Transverse colon (tissue), 4 donors: ENCODE measurements around the gene GPR153. TPM values are rescaled to one million over a fixed set of nuclear protein-coding genes. Genes with fewer than 3 reads are reported as not detected.

Experiments used
- DNase-seq: peaks from one replicate; pipeline ENCODE4 v3.0.0-alpha.2; 2019
- H3K27ac ChIP-seq, 4 donors: fragments of 200-600 bp; sonication (generic); 2 replicates each; pipeline ENCODE4 v1.5.1; 2016 to 2018; ENCODE audit warnings: inconsistent platforms in 4 of 4
- H3K27me3 ChIP-seq: fragments of 200-600 bp; sonication (generic); 2 replicates; pipeline ENCODE4 v1.5.1; 2017; ENCODE audit warnings: inconsistent platforms
- H3K36me3 ChIP-seq, 4 donors: fragments of 200-600 bp; sonication (generic); 2 replicates each; pipeline ENCODE4 v1.5.1; 2017 to 2019; ENCODE audit warnings: inconsistent platforms in 4 of 4
- H3K4me1 ChIP-seq, 4 donors: fragments of 200-600 bp; sonication (generic); 2 replicates each; pipeline ENCODE4 v1.5.1; 2017 to 2020; ENCODE audit warnings: inconsistent platforms in 4 of 4
- H3K4me3 ChIP-seq, 4 donors: fragments of 200-600 bp; sonication (generic); 1 replicate in 1 of 4; 2 replicates in 3 of 4; pipeline versions ENCODE4 v1.5.1 to v1.6.1; 2017 to 2019; ENCODE audit warnings: inconsistent platforms in 4 of 4
- H3K9me3 ChIP-seq, 2 donors: fragments of 200-600 bp; sonication (generic); 2 replicates each; pipeline ENCODE4 v1.5.1; 2017 to 2019; ENCODE audit warnings: inconsistent platforms in 2 of 2
- CTCF ChIP-seq, 5 experiments: fragments of 200-600 bp in 3 of 5; fragments of 450-650 bp in 2 of 5; sonication (generic) in 3 of 5; IDR thresholded peaks; 1 replicate in 2 of 5; 2 replicates in 3 of 5; pipeline ENCODE4 v1.5.1; 2016 to 2017; ENCODE audit warnings: antibody characterized with exemption in 5 of 5, inconsistent platforms in 3 of 5, mild to moderate bottlenecking in 2 of 5, moderate library complexity in 1 of 5
- EP300 ChIP-seq: sonication (generic); formaldehyde crosslinking; IDR thresholded peaks from one replicate; pipeline ENCODE4 v1.6.1; 2017; ENCODE audit warnings: antibody characterized with exemption, low read depth
- POLR2A ChIP-seq: fragments of 450-650 bp; IDR thresholded peaks from one replicate; pipeline ENCODE4 v1.6.1; 2016; ENCODE audit warnings: antibody characterized with exemption, mild to moderate bottlenecking, moderate library complexity
- POLR2AphosphoS5 ChIP-seq, 3 donors: sonication (generic); formaldehyde crosslinking; IDR thresholded peaks; one replicate each; pipeline ENCODE4 v1.6.1; 2016; ENCODE audit warnings: antibody characterized with exemption in 3 of 3
- WGBS, 2 donors: methylation state at CpG; one replicate each; pipeline ENCODE4 v1.1.5; 2018; ENCODE audit warnings: low coverage in 1 of 2; 5-methylcytosine and 5-hydroxymethylcytosine counted together
- in situ Hi-C, 4 donors: fragments of 200-750 bp; cut with MboI; loops; one replicate each; pipeline versions ENCODE4 v1.15.0 to v1.15.1; 2017; ENCODE audit warnings: low sequenced_read_pairs in 3 of 4, low pct_ligation_motif_present in 1 of 4, low pct_unique_long_range_greater_than_20kb in 1 of 4
- intact Hi-C: fragments of 100-400 bp; cut with DNase I; formaldehyde crosslinking; loops from one replicate; pipeline ENCODE4 v1.15.1; 2023; ENCODE audit warnings: low total_unique reads
- total RNA-seq, 4 donors: library from RNA; depleted of rRNA; stranded (reverse); fragments of >200 nt; gene quantifications; one replicate each; pipeline ENCODE4 v1.1.0, GENCODE V29; 2016

GPR153 gene
- total RNA-seq, 4 donors from 2014 or later: 15.6 to 38.2 (median 27.8) TPM

- DNase-seq: no peak
- no peak overlapping the region for H3K4me3 ChIP-seq
- in situ Hi-C loops (no loop called here), intact Hi-C loops (no loop called here)
- WGBS, 2 donors: 93 to 96% methylated on average over 4 to 6 of the region's 6 CpGs
- H3K27me3 ChIP-seq: no peaks in the 10 kb centered on the region
- TF ChIP-seq EP300 (no peak), POLR2A (no peak), POLR2AphosphoS5 (IDR thresholded peaks at IDR 0.05) (no peak)
- H3K27ac ChIP-seq: no peak overlapping the region
- peaks cover 0 to 7% (median 3%) of the 10 kb centered on the region in 4 donors for H3K4me1 ChIP-seq
- H3K36me3 ChIP-seq: no peaks in the 10 kb centered on the region
- H3K9me3 ChIP-seq: no peaks in the 10 kb centered on the region
Measured at GRCh38 chr1:6295910-6296309, 35.0 kb upstream of the GPR153 start.

GRCh38 chr1:6294890-6295556 is 34.1 kb upstream of the GPR153 start:
- H3K27me3 ChIP-seq: no peaks in the 10 kb centered on the region
- H3K4me1 ChIP-seq: peaks cover 0 to 6% (median 1%) of the 10 kb centered on the region in 4 donors
- H3K9me3 ChIP-seq: no peaks in the 10 kb centered on the region
- intact Hi-C loops: no loop called here
- TF ChIP-seq EP300 (no peak), CTCF (IDR thresholded peaks at IDR 0.05) (no peak), POLR2A (no peak), POLR2AphosphoS5 (IDR thresholded peaks at IDR 0.05) (no peak)
- in situ Hi-C loops: no loop called here
- 83 to 91% methylated on average over 3 to 23 of the region's 23 CpGs for WGBS, 2 donors
- no peaks in the 10 kb centered on the region for H3K36me3 ChIP-seq
- H3K4me3 ChIP-seq: no peak overlapping the region
- no peak overlapping the region for H3K27ac ChIP-seq
- DNase-seq: no peak

GRCh38 chr1:6294080-6294889 is 33.4 kb upstream of the GPR153 start:
- intact Hi-C loops (no loop called here), in situ Hi-C loops (no loop called here)
- Histone ChIP-seq H3K9me3 (no peaks in the 10 kb centered on the region), H3K27ac (no peak overlapping the region), H3K4me1 (no peaks in the 10 kb centered on the region), H3K36me3 (no peaks in the 10 kb centered on the region), H3K4me3 (no peak overlapping the region), H3K27me3 (no peaks in the 10 kb centered on the region)
- WGBS, 2 donors: 84% methylated on average over 14 of the region's 14 CpGs; no CpG with 5 or more reads in 1 of the 2 donors
- DNase-seq: no peak
- TF ChIP-seq POLR2AphosphoS5 (IDR thresholded peaks at IDR 0.05): no peak
- TF ChIP-seq CTCF (IDR thresholded peaks at IDR 0.05): no peak
- no peak for TF ChIP-seq POLR2A
- no peak for TF ChIP-seq EP300

GRCh38 chr1:6292102-6292501 is 31.2 kb upstream of the GPR153 start:
- 89% methylated on average over 10 of the region's 10 CpGs; no CpG with 5 or more reads in 1 of the 2 donors for WGBS, 2 donors
- H3K27me3 ChIP-seq: no peaks in the 10 kb centered on the region
- no peak overlapping the region for H3K4me3 ChIP-seq
- H3K36me3 ChIP-seq: no peaks in the 10 kb centered on the region
- intact Hi-C loops (no loop called here), in situ Hi-C loops (no loop called here)
- H3K27ac ChIP-seq: no peak overlapping the region
- DNase-seq: no peak
- no peaks in the 10 kb centered on the region for H3K9me3 ChIP-seq
- no peak for TF ChIP-seq EP300
- no peak for TF ChIP-seq POLR2AphosphoS5 (IDR thresholded peaks at IDR 0.05)
- TF ChIP-seq POLR2A: no peak
- no peak for TF ChIP-seq CTCF (IDR thresholded peaks at IDR 0.05)
- peaks cover 0 to 6% (median 0%) of the 10 kb centered on the region in 4 donors for H3K4me1 ChIP-seq
